Measurements from ENCODE around the gene POU3F2. TPM values are rescaled to one million over a fixed set of nuclear protein-coding genes. Genes with fewer than 3 reads are reported as not detected.

The POU3F2 gene
- total and polyA plus RNA-seq, 9 of the 15 experiments (the other 6 are each of a cell fraction or from before 2014, with no cell fraction given) = 0.08 to 0.46 (median 0.36) TPM

- POLR2A ChIA-PET = interaction anchor here (1.6 kb wide), 1 partner anchor 13 kb away, joined by 3 read pairs; no protein-coding TSS in a partner anchor
- H3K36me3 ChIP-seq (ENCODE audit: control insufficient read depth, insufficient read depth, low read length) = no peaks in the 10 kb centered on the region
- FAIRE-seq (no peak), DNase-seq (ENCODE audit: extremely low read depth in 1 of 4, low spot score in 3 of 4) (no peak), ATAC-seq (no peak)
- peaks cover 0 to 5% of the 10 kb centered on the region in 2 experiments; a peak in 1 of 5 replicates for H3K27me3 ChIP-seq (ENCODE audit: control insufficient read depth in 2 of 2, insufficient read depth in 2 of 2, low read length in 2 of 2)
- no peaks in the 10 kb centered on the region for H3K4me1 ChIP-seq (replicated peaks in 1 of 2; ENCODE audit: control insufficient read depth in 2 of 2, insufficient read depth in 2 of 2, low read length in 2 of 2)
- intact Hi-C loops (cut with micrococcal nuclease) (no loop called here), in situ Hi-C loops (cut with MboI) (no loop called here)
- no peaks in the 10 kb centered on the region for H3K9me1 ChIP-seq (ENCODE audit: control insufficient read depth, insufficient read depth, low read length)
- no peaks in the 10 kb centered on the region for H3K9me3 ChIP-seq (replicated peaks; ENCODE audit: control insufficient read depth, insufficient read depth, low read depth, low read length)
- BruUV-seq (replicated peaks) = no TSS peak
- H3K79me2 ChIP-seq (ENCODE audit: control insufficient read depth, insufficient read depth, low read length) = no peaks in the 10 kb centered on the region
- no peaks in the 10 kb centered on the region for H4K20me1 ChIP-seq (replicated peaks; ENCODE audit: control insufficient read depth, insufficient read depth, low read length)
- no peak overlapping the region for H3K4me3 ChIP-seq
- H3K4me2 ChIP-seq (ENCODE audit: insufficient read depth, low read length) = no peak overlapping the region
- no peak overlapping the region for H2AFZ ChIP-seq (ENCODE audit: low read depth, low read length)
- 2% methylated on average over 7 of the region's 8 CpGs for WGBS (ENCODE audit: insufficient coverage, low coverage, missing lambda C conversion rate)
- H3K27ac ChIP-seq (ENCODE audit: extremely low read depth, low read depth, low read length) = no peak overlapping the region
- TF ChIP-seq ETV6 (IDR thresholded peaks at IDR 0.05; ENCODE audit: borderline replicate concordance in 1 of 2, low read depth in 2 of 2, low read length in 1 of 2) (no peak), ETV6 (CRISPR knock-in tag; IDR thresholded peaks at IDR 0.05; ENCODE audit: borderline replicate concordance) (no peak), SRSF1 (IDR thresholded peaks at IDR 0.05; ENCODE audit: low read depth, low read length) (no peak), ZNF165 (CRISPR knock-in tag; IDR thresholded peaks at IDR 0.05; ENCODE audit: borderline replicate concordance) (no peak), POLR2AphosphoS5 (IDR thresholded peaks at IDR 0.05; ENCODE audit: control insufficient read depth, insufficient read depth, low read depth, low read length) (no peak), U2AF1 (optimal IDR thresholded peaks at IDR 0.05; ENCODE audit: low read depth, low read length) (no peak), CBX3 (IDR thresholded peaks at IDR 0.05; ENCODE audit: borderline replicate concordance in 1 of 2, low read length in 2 of 2) (no peak), ZC3H4 (CRISPR knock-in tag; IDR thresholded peaks at IDR 0.05; ENCODE audit: borderline replicate concordance) (no peak), MEIS2 (IDR thresholded peaks at IDR 0.05; ENCODE audit: partially characterized antibody) (no peak), ZNF561 (CRISPR knock-in tag; conservative IDR thresholded peaks at IDR 0.05) (no peak), SP1 (CRISPR knock-in tag; IDR thresholded peaks at IDR 0.05) (no peak), AFF1 (IDR thresholded peaks at IDR 0.05; ENCODE audit: low read depth in 1 of 2, partially characterized antibody in 2 of 2) (no peak)
- CTCF ChIA-PET (ENCODE audit: low intra/inter-chr PET ratio) = no interaction called here
- H3K9ac ChIP-seq (ENCODE audit: insufficient read depth in 1 of 2, low read depth in 2 of 2, low read length in 2 of 2) = no peak overlapping the region
Observed at GRCh38 chr6:98787435-98787834, 46.9 kb upstream of the POU3F2 start.
